HG03095 (cell line): ENCODE measurements around the gene IL17RD.

ENCODE experiments used
- ATAC-seq: cut with Tn5 transposase; IDR thresholded peaks from one replicate; pipeline ENCODE4 v1.9.1; 2021; ENCODE audit warnings: moderate library complexity; ENCODE audit not compliant: unreplicated experiment

IL17RD gene

DNA sequence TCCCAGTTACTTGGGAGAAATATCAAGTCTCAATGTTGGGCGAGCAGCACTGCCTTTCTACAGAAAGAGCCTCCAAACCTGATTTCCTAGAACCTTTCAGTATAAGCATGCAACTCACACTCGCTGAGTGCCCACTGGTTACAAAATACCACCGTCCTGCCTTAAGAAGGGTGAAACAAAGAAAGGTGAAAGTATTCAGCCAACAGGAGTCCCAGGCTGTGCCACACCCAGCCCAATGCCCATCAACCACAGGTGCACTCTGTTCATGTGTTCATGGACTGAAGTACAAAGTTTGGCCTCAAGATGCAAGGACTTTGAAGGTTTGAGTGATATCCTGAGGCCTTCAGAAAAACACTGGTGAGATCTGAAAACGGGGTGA lies 34.0 kb downstream of the IL17RD start:
- no peak for ATAC-seq

DNA sequence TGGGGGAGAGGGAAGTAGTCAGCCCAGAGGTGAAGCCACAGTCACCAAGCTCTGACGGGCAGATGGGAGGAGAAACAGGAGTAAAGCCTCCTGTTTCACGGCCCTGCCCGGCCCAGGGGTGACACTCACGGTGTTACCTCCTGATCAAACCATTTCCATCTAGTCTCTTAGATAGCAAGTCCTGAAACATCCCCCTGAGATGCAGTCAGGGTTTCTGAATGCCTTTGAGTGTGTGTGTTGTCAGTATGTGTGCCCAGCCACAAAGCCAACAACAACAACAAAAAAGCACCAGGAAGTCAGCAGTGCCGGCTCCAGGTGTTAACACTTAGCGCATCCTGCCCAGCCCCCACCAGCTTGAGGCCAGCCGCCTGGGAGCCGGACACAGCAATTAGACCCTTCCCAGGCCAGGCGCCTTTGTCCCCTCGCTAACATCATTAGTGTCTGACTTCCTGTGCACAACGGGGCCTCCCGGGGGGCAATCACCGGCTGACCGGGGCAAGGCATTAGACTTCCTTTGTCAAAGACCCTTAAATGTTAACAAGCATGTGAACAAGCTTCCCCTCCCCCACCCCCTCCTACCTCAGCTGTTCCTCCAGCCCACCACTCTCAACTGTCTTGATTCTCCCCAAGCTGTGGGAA lies 34.5 kb downstream of the IL17RD start:
- ATAC-seq, result no peak

DNA sequence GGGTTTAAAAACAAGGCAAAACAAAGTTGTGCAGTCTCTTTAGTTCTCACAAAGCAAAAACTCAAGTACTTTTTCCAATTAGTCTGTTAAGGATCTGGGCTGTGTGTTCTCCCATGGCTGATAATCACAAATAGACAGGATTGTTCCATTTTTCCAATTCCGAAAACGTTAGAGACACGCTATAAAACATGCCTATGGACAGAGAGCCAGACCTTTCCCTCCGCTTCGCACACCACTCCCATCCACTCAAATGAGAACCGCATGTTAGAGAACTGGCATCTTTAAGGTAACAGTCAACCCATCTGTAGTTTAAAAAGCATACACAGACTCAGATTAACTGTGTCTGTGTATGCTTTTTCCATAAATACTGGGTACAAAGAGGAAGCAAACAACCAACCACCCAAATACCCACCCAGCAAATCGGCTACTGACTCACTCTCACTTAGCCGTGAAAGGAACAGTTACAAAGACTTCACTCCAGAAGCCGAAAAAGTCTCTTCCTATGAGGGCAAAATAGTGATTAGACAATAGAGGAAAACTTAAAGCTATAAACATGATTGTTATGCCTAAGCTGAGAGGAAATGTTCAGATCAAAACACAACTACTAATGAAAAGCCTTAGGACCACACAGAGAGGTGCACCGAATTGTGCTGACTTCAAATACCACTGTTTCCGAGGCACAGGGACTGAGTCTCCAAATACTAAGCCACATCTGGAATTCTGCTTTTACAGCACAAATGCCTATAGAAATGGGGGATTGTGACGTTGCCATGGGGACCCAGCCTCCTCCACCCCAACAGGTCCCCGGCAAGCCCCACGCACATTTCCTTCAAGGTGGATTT lies 36.1 kb downstream of the IL17RD start:
- no peak for ATAC-seq

DNA sequence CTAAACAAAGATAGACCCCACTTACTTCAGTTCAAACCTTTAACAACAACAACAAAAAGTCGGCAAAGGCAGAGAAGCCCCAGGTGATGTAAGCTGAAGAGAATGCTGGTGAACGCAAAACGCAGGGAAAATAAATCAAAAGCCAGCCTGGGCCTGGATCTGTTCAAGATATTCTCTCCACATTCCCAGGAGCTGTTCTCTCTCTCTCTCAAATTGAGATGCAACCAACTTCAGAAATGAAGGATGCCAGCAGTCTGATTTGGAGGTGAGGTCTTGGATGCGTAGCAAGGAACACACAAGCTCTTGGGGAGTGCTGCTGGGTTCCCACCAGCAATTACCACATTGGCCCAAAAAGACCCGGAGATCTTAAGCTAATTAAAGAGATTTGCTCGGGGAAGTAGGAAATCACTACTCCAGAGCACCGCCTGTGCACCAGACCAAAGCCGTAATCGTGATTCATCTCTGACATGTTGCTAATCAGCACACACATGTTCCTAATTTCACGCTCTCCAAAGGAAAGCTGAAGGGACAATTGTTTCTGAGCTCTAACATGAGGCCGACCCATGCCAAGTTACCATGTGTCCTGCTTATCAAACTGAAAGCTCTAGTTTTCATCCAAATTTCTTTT lies 37.1 kb downstream of the IL17RD start:
- ATAC-seq, result no peak

DNA sequence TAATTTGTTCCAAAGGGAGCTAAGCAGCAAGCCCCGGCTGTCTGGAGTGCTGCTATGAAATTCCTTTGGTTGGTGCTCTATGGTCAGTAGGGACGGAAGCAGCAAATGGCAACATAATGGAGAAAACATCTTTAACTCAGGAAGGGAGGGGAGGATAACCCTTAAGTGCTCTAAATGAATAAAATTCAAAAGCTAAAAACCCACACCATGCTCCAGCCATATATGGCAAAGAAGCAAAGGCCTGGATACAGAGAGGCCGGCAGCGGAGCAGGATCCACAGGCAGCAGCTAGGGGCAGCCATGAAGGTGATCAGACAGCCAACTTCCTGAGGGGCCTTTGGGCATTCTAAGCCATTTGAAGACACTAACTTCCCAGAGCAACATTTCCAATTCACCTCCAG lies 38.9 kb downstream of the IL17RD start:
- ATAC-seq, result no peak

DNA sequence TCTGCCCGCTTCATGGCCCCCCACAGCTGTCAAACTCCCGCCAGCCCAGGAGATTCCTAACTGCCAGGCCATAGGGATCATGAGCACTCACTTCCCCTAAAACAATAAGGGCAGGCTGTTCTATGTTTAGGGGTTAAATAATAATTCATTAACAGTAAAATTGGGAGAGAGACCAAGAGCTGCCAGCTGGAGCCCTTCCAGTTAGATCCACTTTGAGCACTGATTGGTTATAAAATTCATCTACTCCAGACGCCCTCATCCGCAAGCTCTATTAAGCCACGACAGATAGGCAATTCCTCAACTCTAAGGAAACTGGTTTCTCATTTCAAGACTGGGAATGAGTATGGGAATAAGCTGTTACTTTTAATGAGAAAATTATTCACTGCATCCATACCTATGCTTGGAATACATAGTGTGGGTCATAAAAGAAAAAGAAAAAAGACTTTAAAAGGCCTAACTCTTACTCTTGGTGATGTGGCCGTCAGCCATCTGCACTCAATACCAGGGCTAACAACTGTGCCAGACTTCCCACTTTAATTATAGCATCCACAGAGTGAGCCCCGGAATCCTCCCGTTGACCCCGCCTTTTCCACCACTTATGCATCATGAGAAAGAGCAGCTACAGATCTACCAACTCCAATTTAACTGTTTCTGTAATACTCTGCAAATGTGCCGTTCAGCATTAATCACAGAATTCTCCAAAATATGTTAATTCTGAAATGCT lies 44.5 kb downstream of the IL17RD start:
- ATAC-seq, result no peak

DNA sequence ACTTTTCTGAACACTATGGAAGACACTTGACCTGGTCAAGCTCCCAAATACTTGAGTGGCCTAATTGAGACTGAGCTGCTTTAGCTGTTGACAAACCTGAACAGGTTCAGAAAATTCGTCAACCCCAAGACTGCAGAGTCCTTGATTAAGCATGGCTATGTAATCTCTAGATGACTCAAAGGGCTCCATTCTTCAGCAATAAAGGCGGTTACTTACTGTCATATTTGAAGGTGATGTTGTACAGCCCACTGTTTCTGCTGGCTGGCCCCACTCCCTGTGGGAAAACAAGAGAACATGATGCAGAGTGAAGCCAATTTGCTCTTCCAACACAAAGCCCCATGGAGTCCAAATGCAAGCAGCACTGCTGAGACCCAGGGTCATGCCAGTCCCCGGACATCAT lies 45.1 kb downstream of the IL17RD start:
- ATAC-seq, result no peak

DNA sequence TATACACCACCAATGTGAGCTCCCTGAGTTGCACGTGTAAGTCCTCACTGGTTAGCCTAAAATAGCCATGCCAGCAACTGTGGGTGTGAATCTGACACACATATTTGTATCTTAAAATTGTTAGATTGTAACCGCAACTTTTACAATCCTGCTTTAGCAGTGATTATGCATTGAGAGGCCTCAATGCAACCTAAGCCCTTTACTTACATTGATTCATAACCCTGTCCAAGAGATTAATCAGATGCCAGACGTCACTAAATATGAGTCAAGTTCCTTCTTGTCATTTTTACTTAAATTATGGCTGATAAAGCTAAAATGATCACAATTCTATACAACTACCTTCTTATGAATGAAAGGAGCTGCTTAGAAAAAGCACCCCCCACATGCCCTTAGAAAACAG lies 46.9 kb downstream of the IL17RD start:
- ATAC-seq, result no peak

- no peak for ATAC-seq
These were observed 48.7 kb downstream of the IL17RD start for GRCh38 chr3:57116501-57116900.

DNA sequence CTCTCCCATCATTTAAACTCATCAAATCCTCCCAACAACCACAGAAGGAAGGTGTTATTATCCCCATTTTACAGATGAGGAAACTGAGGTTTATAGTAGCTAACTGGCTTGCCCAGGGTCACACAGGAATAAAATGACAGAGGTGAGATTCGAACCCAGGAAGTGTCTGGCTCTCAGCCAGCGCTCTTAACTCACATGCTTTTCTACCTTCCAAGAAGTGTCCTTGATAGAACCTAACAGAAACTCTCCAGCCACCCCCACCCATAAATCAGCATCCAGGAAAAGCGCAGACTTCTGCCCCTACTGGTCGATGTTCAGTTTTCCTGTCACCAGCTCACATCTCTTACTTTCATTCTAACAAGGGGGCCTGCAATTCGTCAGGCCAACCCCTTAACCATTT lies 52.9 kb downstream of the IL17RD start:
- no peak for ATAC-seq

DNA sequence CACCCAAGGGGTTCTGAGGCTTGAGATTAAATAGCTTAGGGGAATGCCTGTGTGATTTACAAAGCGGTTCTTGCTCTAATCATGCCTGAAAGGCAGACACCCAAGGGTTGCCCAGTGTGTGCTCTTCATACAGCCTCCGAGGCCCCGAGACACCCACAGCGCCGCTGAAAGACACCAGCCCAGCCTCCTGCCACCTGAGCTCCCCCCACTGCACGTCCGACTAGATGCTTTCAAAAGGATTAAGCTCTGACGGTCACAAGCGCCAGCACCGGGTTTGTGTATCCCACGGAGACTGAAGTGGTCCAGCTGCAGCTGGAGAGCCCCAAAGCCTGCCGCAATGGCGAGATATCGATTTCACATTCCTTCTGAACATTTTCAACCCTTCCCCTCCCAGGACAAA lies 54.4 kb downstream of the IL17RD start:
- ATAC-seq, result no peak

- no peak for ATAC-seq
These were observed 54.9 kb downstream of the IL17RD start for GRCh38 chr3:57110214-57110613.

GRCh38 chr3:57109437-57110199 lies 55.5 kb downstream of the IL17RD start:
- ATAC-seq, result no peak

DNA sequence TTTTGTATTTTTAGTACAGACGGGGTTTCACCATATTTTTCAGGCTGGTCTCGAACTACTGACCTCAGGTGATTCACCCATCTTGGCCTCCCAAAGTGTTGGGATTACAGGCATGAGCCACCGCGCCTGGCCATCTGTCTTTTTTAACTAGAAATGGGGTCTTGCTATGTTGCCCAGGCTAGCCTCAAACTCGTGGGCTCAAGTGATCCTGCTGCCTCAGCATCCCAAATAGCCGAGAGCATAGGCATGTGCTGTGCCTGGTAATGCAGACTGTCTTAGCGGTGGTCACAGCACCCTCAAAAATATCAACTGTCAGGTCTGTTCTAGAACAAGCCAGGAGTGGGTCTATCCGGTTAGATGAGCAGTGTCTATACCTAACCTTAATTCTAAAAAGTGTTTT lies 56.5 kb downstream of the IL17RD start:
- no peak for ATAC-seq

DNA sequence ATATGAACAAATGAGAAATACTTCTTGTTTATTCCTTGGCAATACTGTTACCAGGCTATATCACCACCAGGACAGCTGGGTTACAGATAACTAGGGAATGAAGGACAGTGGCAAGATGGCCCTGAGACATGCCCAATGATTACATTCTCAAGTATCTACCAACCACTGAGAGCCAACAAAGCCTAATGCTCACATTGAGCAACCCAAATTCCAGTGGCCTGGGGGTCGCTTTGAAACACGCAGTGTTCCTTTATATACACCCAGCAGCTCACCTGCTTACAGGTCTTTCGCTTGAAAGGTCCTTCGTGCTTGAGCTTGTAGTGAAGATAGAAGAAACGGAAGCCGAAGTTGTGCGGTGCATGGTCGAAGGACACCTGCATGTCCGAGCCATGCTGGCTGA lies 59.6 kb downstream of the IL17RD start:
- ATAC-seq, result no peak

DNA sequence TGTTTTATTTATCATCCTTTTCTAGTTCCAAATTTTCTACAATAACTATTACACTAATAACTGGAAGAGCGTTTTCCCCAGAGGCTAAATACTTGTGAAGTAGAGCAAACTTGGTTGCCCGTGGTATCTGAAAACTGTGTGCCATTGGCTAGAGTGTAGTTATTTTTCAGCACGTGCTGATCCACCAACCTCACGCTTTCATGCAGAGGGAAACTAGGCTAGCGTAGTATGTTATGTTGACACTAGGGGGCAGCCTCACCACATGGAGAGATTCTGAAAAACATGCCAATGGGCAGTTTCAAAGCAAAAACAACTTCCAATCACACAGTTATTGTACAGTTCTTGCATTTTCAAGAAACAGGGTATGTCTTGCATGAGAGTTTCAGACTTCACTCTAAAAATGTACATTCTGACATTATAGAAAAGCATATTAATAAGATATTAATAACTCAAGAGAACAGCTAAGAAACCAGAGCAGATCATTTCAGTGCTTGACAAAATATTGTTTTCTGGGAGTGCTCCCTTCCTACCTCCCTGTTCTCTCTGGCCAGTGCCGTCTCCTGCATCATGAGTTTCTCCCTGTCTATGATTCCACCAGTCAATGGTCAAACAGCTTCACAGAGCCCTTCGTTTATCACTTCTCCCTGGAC lies 65.0 kb downstream of the IL17RD start:
- no peak for ATAC-seq

- ATAC-seq, result no peak
These were observed 66.5 kb downstream of the IL17RD start for GRCh38 chr3:57098418-57099310.

- ATAC-seq, result no peak
These were observed 67.6 kb downstream of the IL17RD start for GRCh38 chr3:57097536-57097935.

- ATAC-seq, result no peak
These were observed 69.8 kb downstream of the IL17RD start for GRCh38 chr3:57095363-57095762.
